GM21526 (cell line): ENCODE data around the gene SRMS.
"Not testable (repeated sequence)": the region's sequence is repeated elsewhere in the genome, so short reads cannot be mapped to it uniquely, and the experiment has no call there.

Experiments used
- ATAC-seq: cut with Tn5 transposase; IDR thresholded peaks from one replicate; pipeline ENCODE4 v1.9.1; 2021; ENCODE audit warnings: moderate library complexity; ENCODE audit not compliant: unreplicated experiment, low FRiP score

SRMS gene

GRCh38 chr20:63579017-63579694 lies 31.6 kb upstream of the SRMS start:
- ATAC-seq: no peak

GRCh38 chr20:63578224-63579016 lies 30.9 kb upstream of the SRMS start:
- ATAC-seq: no peak

GRCh38 chr20:63577317-63577894 lies 29.9 kb upstream of the SRMS start:
- no peak for ATAC-seq

- no peak for ATAC-seq
Observed at GRCh38 chr20:63576311-63576710, 28.8 kb upstream of the SRMS start.

GRCh38 chr20:63574829-63575743 lies 27.5 kb upstream of the SRMS start:
- no peak for ATAC-seq

- ATAC-seq: no peak
Observed at GRCh38 chr20:63574156-63574828, 26.7 kb upstream of the SRMS start, which contains the start of gene HELZ2. TSS of gene HELZ2 (minus strand) at chr20:63574239. CDS start at chr20:63572385, 1,854 bp downstream.

- no peak for ATAC-seq
Observed at GRCh38 chr20:63573647-63574131, 26.1 kb upstream of the SRMS start.

GRCh38 chr20:63572788-63573646 lies 25.5 kb upstream of the SRMS start:
- ATAC-seq: no peak

- ATAC-seq: no peak
Observed at GRCh38 chr20:63572071-63572787, 24.7 kb upstream of the SRMS start.

GRCh38 chr20:63571087-63571478 lies 23.5 kb upstream of the SRMS start:
- not testable (repeated sequence) for ATAC-seq

GRCh38 chr20:63570281-63571086 lies 22.9 kb upstream of the SRMS start:
- no peak for ATAC-seq

- ATAC-seq: no peak
Observed at GRCh38 chr20:63568986-63569949, 21.7 kb upstream of the SRMS start.

- no peak for ATAC-seq
Observed at GRCh38 chr20:63568170-63568981, 20.8 kb upstream of the SRMS start.

- ATAC-seq: no peak
Observed at GRCh38 chr20:63567386-63568169, 20.0 kb upstream of the SRMS start.

- ATAC-seq: no peak
Observed at GRCh38 chr20:63567136-63567385, 19.5 kb upstream of the SRMS start.
